Upper lobe of right lung (tissue), 1 donor: ENCODE measurements around the gene CHRNA4. TPM values are rescaled to one million over a fixed set of nuclear protein-coding genes. Genes with fewer than 3 reads are reported as not detected.

Experiments
- ATAC-seq: fragments of 200-7000 bp; cut with Tn5 transposase; one replicate; pipeline ENCODE4 v1.9.1; 2020; ENCODE audit warnings: mild to moderate bottlenecking, moderate library complexity
- DNase-seq: peaks from one replicate; pipeline ENCODE4 v3.0.0-alpha.2; 2020
- H3K27ac ChIP-seq: fragments of 200-600 bp; one replicate; pipeline ENCODE4 v1.8.0; 2022
- H3K27me3 ChIP-seq: fragments of 200-600 bp; one replicate; pipeline ENCODE4 v1.8.0; 2022; ENCODE audit warnings: mild to moderate bottlenecking
- H3K36me3 ChIP-seq: fragments of 200-600 bp; one replicate; pipeline ENCODE4 v1.8.0; 2022
- H3K4me1 ChIP-seq: fragments of 200-600 bp; one replicate; pipeline ENCODE4 v1.8.0; 2022
- H3K4me3 ChIP-seq: fragments of 200-600 bp; one replicate; pipeline ENCODE4 v1.8.0; 2022; ENCODE audit warnings: mild to moderate bottlenecking
- H3K9me3 ChIP-seq: fragments of 200-600 bp; one replicate; pipeline ENCODE4 v1.8.0; 2022
- intact Hi-C: fragments of 100-400 bp; cut with DNase I; formaldehyde crosslinking; loops from one replicate; pipeline ENCODE4 v1.11.0; 2022
- total RNA-seq: library from RNA; stranded (reverse); fragmentation: NEBNext Ultra II Directional; extraction: Animal tissue kit (Norgen Biotek cat#: 25700); gene quantifications from one replicate; pipeline ENCODE4 v1.2.1, GENCODE V29; 2021
- TF ChIP-seq, protein P1 (sequence below): fragments of 200-600 bp; IDR thresholded peaks from one replicate; pipeline ENCODE4 v1.8.0; 2022; ENCODE audit warnings: antibody characterized with exemption
- donor health status: DM: no; HTN: yes; CAD: no; lungs with severe emphysema.

CHRNA4 gene
- total RNA-seq, 1 donor from 2014 or later: 0.06 TPM

DNA sequence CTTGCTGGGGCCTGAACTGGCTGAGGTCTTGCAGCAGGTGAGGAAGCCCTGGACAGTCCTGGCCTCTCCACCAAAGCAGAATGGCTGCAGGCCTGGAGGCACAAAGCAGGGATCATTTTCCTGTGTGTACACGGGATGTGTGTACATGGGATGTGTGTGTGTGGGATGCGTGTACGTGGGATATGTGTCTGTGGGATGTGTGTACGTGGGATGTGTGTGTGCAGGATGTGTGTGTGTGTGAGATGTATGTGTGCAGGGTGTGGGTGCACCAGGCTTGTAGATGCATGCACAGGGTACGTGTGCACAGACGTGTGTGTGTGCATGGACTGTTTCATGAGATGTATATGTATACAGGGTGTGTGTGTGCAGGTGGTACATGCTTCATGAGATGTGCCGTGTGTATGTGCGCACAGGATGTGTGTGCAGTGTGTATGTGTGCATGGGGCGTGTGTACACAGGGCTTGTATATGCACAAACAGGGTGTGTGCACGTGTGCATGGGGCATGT, 7.9 kb upstream of the CHRNA4 start:
- no peak for ATAC-seq
- no peak overlapping the region for H3K27ac ChIP-seq
- no peaks in the 10 kb centered on the region for H3K4me1 ChIP-seq
- intact Hi-C loops: no loop called here
- DNase-seq: no peak
- H3K27me3 ChIP-seq: peaks cover 41% of the 10 kb centered on the region
- H3K9me3 ChIP-seq: no peaks in the 10 kb centered on the region
- TF ChIP-seq, protein P1, sequence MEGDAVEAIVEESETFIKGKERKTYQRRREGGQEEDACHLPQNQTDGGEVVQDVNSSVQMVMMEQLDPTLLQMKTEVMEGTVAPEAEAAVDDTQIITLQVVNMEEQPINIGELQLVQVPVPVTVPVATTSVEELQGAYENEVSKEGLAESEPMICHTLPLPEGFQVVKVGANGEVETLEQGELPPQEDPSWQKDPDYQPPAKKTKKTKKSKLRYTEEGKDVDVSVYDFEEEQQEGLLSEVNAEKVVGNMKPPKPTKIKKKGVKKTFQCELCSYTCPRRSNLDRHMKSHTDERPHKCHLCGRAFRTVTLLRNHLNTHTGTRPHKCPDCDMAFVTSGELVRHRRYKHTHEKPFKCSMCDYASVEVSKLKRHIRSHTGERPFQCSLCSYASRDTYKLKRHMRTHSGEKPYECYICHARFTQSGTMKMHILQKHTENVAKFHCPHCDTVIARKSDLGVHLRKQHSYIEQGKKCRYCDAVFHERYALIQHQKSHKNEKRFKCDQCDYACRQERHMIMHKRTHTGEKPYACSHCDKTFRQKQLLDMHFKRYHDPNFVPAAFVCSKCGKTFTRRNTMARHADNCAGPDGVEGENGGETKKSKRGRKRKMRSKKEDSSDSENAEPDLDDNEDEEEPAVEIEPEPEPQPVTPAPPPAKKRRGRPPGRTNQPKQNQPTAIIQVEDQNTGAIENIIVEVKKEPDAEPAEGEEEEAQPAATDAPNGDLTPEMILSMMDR: no peak
- no peaks in the 10 kb centered on the region for H3K36me3 ChIP-seq
- H3K4me3 ChIP-seq: no peak overlapping the region

DNA sequence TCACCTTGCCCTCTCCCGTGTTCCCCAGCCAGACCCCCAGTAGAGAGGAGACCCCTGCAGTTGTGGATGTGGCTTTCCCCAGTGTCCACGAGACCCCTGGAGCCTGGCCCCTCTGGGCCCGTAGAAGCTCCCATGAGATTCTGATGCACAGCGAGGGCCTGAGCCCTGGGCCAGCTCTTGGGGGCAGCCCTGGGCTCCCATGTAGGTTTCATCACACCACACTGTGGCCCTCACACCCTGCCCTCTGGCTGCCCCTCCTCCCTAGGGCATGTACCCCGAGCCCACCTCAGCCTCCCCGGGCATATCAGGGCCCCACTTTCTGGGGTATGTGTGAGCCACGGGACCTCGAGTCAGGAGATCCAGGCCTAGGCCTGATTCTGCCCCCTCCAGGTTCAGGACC, 7.0 kb upstream of the CHRNA4 start:
- Histone ChIP-seq H3K27ac (no peak overlapping the region), H3K27me3 (peaks cover 44% of the 10 kb centered on the region), H3K4me3 (no peak overlapping the region), H3K4me1 (no peaks in the 10 kb centered on the region), H3K36me3 (no peaks in the 10 kb centered on the region), H3K9me3 (no peaks in the 10 kb centered on the region)
- no peak for ATAC-seq
- no peak for DNase-seq
- intact Hi-C loops: no loop called here
- TF ChIP-seq, protein P1: no peak

DNA sequence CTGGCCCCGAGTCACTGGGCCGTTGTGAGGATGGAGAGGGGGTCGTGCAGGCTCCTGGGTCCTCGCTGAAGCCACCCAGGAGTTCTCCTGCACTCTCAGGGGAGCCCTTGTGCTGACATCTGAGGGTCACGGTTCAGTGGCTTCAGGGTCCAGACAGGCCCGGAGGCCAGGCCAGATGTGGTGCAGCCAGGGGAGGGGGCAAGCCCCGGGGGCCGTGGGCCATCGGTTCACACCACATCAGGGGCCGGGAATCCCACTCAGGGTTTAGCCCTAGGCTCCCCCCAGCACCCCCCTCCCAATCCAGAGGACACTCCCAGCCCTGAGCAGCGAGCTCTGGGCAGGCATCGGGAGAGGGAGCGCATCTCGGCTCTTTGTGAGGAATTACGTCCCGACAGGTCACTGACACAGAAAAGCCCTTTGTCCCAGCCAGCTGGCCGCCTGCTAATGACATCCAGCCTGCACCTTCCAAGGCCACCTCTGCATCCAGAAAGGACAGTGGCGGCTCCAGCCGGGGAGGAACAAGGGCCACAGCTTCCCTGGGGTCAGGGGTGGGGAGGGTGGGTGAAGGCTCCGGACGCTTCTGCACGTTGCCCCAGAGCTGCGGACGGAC, 6.4 kb upstream of the CHRNA4 start:
- Histone ChIP-seq H3K4me3 (no peak overlapping the region), H3K9me3 (no peaks in the 10 kb centered on the region), H3K36me3 (no peaks in the 10 kb centered on the region), H3K4me1 (no peaks in the 10 kb centered on the region), H3K27me3 (peaks cover 50% of the 10 kb centered on the region), H3K27ac (no peak overlapping the region)
- TF ChIP-seq, protein P1: no peak
- ATAC-seq (no peak), DNase-seq (no peak)
- intact Hi-C loops: no loop called here

DNA sequence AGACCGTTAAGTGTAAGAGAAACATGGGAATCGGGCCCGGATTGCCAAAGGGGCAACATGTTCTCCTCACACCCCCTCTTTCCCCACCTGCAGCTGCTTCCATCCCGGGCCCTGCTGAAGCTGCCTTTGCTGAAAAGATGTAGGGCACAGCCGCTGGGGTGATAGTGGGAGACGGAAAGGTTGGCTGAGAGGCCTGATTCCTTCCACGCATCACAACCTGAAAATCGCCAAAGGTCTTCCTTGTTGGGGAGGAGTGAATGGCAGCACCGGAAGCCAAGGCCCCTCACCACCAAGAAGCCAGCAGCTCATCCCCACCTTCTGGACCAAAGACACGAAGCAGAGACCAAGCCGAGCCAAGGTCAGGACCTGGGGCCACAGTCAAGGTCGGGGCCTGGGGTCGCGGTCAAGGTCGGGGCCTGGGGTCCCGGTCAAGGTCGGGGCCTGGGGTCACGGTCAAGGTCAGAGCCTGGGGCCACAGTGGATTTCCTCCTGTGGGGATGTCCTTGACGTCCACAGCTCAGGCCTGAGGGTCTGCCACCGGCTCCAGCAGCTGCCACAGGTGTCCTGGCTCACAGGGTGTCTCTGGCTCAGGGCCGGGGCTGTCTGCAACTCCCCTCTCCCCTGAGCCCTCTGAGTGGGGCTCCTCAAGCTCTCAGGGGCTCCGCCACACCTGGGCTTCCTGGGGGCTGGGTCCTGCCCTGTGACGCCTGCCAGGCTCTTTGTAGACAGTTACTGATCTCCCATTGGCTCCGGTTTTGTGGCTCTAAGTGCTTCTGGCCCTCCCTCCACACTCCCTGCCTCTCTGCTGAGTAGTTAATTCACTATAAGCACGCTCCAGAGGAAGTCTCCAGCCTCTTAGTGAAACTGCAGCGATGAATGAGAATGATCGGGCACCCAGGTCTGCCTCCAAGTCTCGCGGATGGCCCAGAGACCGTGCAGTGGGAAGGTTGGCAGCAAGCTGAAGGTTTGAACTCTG, 5.5 kb upstream of the CHRNA4 start:
- no peak for DNase-seq

DNA sequence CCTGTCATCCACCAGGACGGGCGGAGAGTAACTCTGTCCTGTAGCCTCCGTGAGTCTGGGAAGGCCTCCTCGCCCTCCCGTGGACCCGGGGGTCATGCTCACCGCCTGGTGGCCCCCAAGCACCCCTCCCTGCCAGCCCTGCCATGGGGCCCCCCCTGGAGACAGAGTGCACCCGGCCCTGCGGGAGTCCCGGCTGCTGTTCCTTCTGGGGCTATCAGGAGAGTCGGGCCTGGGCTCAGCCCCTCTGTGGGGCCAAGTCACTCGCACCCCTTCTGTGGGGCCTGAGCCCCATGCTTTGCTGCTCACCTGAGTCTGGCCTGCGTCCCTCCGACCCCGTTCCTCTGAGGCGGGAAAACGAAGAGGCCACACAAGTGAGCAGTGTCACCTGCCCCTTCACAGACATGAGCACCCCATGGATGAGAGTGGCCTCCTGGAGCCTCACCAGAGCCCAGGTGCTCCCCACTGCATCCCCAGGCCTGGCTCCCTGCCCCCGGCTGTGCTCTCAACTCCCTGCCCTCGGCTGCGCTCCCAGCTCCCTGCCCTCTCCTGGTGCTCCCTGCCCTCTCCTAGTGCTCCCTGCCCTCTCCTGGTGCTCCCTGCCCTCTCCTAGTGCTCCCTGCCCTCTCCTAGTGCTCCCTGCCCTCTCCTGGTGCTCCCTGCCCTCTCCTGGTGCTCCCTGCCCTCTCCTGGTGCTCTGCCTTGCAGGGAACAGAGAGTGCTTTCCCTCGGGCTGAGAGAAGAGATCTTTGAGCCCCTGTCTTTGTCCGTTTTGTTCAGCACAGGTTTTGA, 4.6 kb upstream of the CHRNA4 start:
- H3K27me3 ChIP-seq: peaks cover 52% of the 10 kb centered on the region
- no peak overlapping the region for H3K4me3 ChIP-seq
- intact Hi-C loops: no loop called here
- DNase-seq (no peak), ATAC-seq (no peak)
- TF ChIP-seq, protein P1: no peak
- H3K4me1 ChIP-seq: no peaks in the 10 kb centered on the region
- H3K36me3 ChIP-seq: no peaks in the 10 kb centered on the region
- no peaks in the 10 kb centered on the region for H3K9me3 ChIP-seq
- H3K27ac ChIP-seq: no peak overlapping the region

More for the DNA sequence above, 5.5 kb upstream of the CHRNA4 start:
- intact Hi-C loops: no loop called here
- Histone ChIP-seq H3K27me3 (peaks cover 55% of the 10 kb centered on the region), H3K9me3 (no peaks in the 10 kb centered on the region), H3K27ac (no peak overlapping the region), H3K4me3 (no peak overlapping the region), H3K36me3 (no peaks in the 10 kb centered on the region), H3K4me1 (no peaks in the 10 kb centered on the region)
- TF ChIP-seq, protein P1: no peak
- ATAC-seq: no peak
